Activated CD8-positive, alpha-beta memory T cell treated with anti-CD3 and anti-CD28 coated beads for 36 hours (primary cell): Measurements from ENCODE around the gene NKX1-2. TPM values are rescaled to one million over a fixed set of nuclear protein-coding genes. Genes with fewer than 3 reads are reported as not detected.

Experiments used
- total RNA-seq, 2 experiments: library from RNA; stranded (reverse); gene quantifications; one replicate each; pipeline ENCODE4 v1.2.3, GENCODE V29; 2021

NKX1-2 gene
- total RNA-seq, 2 experiments from 2014 or later = not detected

Other genes starting within 250 kb of the NKX1-2 start
- gene OAT, start 31.1 kb downstream of the NKX1-2 start, total RNA-seq = 10 to 100 TPM; 48.2 to 49.2 TPM
- 1 to 10 TPM; 4.9 to 5.5 TPM for gene LHPP, start 11.8 kb upstream of the NKX1-2 start, total RNA-seq